Midbrain (tissue), 1 donor: Measurements from ENCODE around the gene GAP43.

ENCODE experiments used
- DNase-seq: peaks from one replicate; lab custom pipeline; 2025; lab: John Stamatoyannopoulos, UW

Gene GAP43

GRCh38 chr3:115627180-115628074, 4.1 kb downstream of the GAP43 start:
- DNase-seq = no peak

- DNase-seq = no peak
Measured at GRCh38 chr3:115628075-115628412, 4.7 kb downstream of the GAP43 start.

GRCh38 chr3:115630850-115631249, 7.5 kb downstream of the GAP43 start:
- no peak for DNase-seq

GRCh38 chr3:115632026-115632425, 8.7 kb downstream of the GAP43 start:
- DNase-seq = no peak

GRCh38 chr3:115633467-115633866, 10.2 kb downstream of the GAP43 start:
- DNase-seq = no peak

GRCh38 chr3:115634052-115634451, 10.7 kb downstream of the GAP43 start:
- DNase-seq = no peak

GRCh38 chr3:115635406-115635805, 12.1 kb downstream of the GAP43 start:
- no peak for DNase-seq

GRCh38 chr3:115638241-115638640, 14.9 kb downstream of the GAP43 start:
- no peak for DNase-seq

GRCh38 chr3:115638991-115639390, 15.7 kb downstream of the GAP43 start:
- no peak for DNase-seq

- no peak for DNase-seq
Measured at GRCh38 chr3:115644391-115644790, 21.1 kb downstream of the GAP43 start.

GRCh38 chr3:115646027-115646690, 22.8 kb downstream of the GAP43 start:
- no peak for DNase-seq

- no peak for DNase-seq
Measured at GRCh38 chr3:115648559-115648958, 25.2 kb downstream of the GAP43 start.

- DNase-seq = no peak
Measured at GRCh38 chr3:115651087-115651486, 27.8 kb downstream of the GAP43 start.

- no peak for DNase-seq
Measured at GRCh38 chr3:115651599-115651998, 28.3 kb downstream of the GAP43 start.

GRCh38 chr3:115652738-115653137, 29.4 kb downstream of the GAP43 start:
- DNase-seq = no peak

- DNase-seq = no peak
Measured at GRCh38 chr3:115655761-115656282, 32.5 kb downstream of the GAP43 start.

GRCh38 chr3:115657168-115657567, 33.9 kb downstream of the GAP43 start:
- no peak for DNase-seq

- DNase-seq = no peak
Measured at GRCh38 chr3:115658032-115658336, 34.7 kb downstream of the GAP43 start.

- DNase-seq = peak; percentile 74
Measured at GRCh38 chr3:115658337-115659181, 35.2 kb downstream of the GAP43 start.

GRCh38 chr3:115659253-115660220, 36.2 kb downstream of the GAP43 start:
- DNase-seq = no peak

GRCh38 chr3:115660646-115661337, 37.5 kb downstream of the GAP43 start:
- no peak for DNase-seq
